ENCODE data around the gene CDK10.

The CDK10 gene

DNA sequence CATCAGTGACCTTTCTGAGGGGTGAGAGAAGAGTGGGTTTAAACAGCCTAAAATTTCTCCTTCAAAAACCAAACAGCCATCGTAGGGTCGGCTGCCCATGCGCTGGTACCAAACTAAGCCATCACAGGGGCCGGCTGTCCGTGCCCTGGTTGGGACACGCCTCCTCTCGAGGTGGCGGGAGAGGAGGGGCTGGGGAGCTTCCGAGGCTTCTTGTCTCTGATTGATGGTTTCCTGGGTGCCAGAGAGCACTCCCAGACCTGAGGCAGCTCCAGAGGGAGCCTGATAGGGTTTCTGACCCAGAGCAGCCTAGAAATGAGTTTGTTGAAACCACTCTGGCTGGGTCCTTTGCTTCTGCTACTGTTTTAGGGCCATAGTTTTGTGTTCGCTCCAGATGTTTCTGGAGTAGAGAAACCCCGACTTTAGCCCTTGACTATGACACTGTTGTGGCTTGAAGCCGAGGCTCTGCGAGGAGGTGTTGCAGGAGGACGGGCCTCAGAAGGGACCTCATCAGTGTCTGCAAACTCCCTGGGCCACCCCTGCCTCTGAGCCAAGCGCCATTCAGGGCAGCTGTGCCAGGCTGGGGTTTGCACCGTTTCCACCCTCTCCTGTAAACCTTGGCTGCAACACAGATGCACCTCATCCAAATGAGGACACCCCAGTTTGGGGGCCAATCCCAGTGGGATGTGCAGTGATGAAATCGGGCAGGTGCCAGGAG lies 41.1 kb downstream of the CDK10 start:
- peaks cover 32 to 44% of the 10 kb centered on the region in 2 donors for H3K36me3 ChIP-seq (ENCODE audit: control insufficient read depth in 2 of 2, insufficient read depth in 2 of 2, low read length in 2 of 2)
- H3K9ac ChIP-seq (ENCODE audit: low read length in 2 of 2): no peak overlapping the region

GRCh38 chr16:89729293-89729692 lies 42.8 kb downstream of the CDK10 start:
- Histone ChIP-seq H3K9ac (ENCODE audit: low read length in 2 of 2) (no peak overlapping the region), H3K27me3 (ENCODE audit: control insufficient read depth in 1 of 2, insufficient read depth in 2 of 2, low read length in 2 of 2) (no peaks in the 10 kb centered on the region), H3K4me3 (ENCODE audit: low read length in 2 of 2) (no peak overlapping the region), H3K9me3 (ENCODE audit: control insufficient read depth in 2 of 2, low read length in 2 of 2) (no peaks in the 10 kb centered on the region), H3K36me3 (ENCODE audit: control insufficient read depth in 2 of 2, insufficient read depth in 2 of 2, low read length in 2 of 2) (peaks cover 43 to 44% of the 10 kb centered on the region in 2 donors), H3K27ac (ENCODE audit: low read length) (no peak overlapping the region), H3K4me1 (ENCODE audit: control insufficient read depth, insufficient read depth, low read length) (peaks cover 2% of the 10 kb centered on the region)

More for the DNA sequence above, 41.1 kb downstream of the CDK10 start:
- no peaks in the 10 kb centered on the region for H3K27me3 ChIP-seq (ENCODE audit: control insufficient read depth in 1 of 2, insufficient read depth in 2 of 2, low read length in 2 of 2)
- no peaks in the 10 kb centered on the region for H3K9me3 ChIP-seq (ENCODE audit: control insufficient read depth in 2 of 2, low read length in 2 of 2)
- H3K27ac ChIP-seq (ENCODE audit: low read length): no peak overlapping the region
- H3K4me1 ChIP-seq (ENCODE audit: control insufficient read depth, insufficient read depth, low read length): peaks cover 19% of the 10 kb centered on the region
- H3K4me3 ChIP-seq (ENCODE audit: low read length in 2 of 2): no peak overlapping the region

DNA sequence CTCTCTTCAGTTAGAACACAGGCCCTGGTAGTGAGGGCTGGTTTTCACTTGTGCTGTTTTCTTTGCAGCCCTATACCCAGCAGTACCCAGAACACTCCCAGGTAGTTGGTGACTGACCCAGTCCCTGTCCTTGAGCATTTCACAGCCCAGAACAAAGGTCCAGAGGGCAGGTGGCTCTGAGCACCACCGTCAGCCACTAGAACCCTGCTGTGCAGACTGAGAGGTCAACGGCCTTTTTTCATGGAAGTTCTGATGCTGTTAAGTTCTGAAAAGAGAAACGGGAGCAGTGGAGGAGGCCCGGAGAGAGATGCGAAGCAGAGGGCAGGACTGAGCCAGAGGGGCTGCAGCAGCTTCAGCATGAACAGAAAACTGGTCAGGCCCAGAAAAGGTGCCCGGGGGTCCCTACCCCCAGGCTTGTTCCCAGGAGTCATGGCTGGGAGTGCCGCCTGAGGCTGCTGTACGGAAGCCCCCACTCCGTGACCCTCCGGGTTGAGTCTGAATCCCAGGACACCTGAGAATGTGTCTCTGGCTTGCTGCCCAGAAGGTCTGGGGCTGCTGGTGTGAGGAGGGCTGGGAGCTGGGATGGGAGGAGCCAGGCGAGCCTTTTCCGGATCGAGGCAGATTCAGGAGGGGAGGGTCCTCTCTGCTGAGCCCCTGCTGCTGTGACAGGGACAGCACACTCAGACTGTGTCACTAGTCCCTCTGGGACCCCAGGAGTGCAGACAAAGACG lies 43.5 kb downstream of the CDK10 start:
- H3K9ac ChIP-seq (ENCODE audit: low read length in 2 of 2): no peak overlapping the region
- H3K36me3 ChIP-seq (ENCODE audit: control insufficient read depth in 2 of 2, insufficient read depth in 2 of 2, low read length in 2 of 2): peaks cover 44 to 48% of the 10 kb centered on the region in 2 donors
- no peak overlapping the region for H3K4me3 ChIP-seq (ENCODE audit: low read length in 2 of 2)
- H3K27ac ChIP-seq (ENCODE audit: low read length): no peak overlapping the region
- no peaks in the 10 kb centered on the region for H3K27me3 ChIP-seq (ENCODE audit: control insufficient read depth in 1 of 2, insufficient read depth in 2 of 2, low read length in 2 of 2)
- no peaks in the 10 kb centered on the region for H3K9me3 ChIP-seq (ENCODE audit: control insufficient read depth in 2 of 2, low read length in 2 of 2)
- H3K4me1 ChIP-seq (ENCODE audit: control insufficient read depth, insufficient read depth, low read length): peaks cover 2% of the 10 kb centered on the region

- Histone ChIP-seq H3K27ac (ENCODE audit: low read length) (no peak overlapping the region), H3K4me3 (ENCODE audit: low read length in 2 of 2) (no peak overlapping the region), H3K9me3 (ENCODE audit: control insufficient read depth in 2 of 2, low read length in 2 of 2) (no peaks in the 10 kb centered on the region), H3K9ac (ENCODE audit: low read length in 2 of 2) (no peak overlapping the region), H3K27me3 (ENCODE audit: control insufficient read depth in 1 of 2, insufficient read depth in 2 of 2, low read length in 2 of 2) (no peaks in the 10 kb centered on the region), H3K4me1 (ENCODE audit: control insufficient read depth, insufficient read depth, low read length) (peaks cover 2% of the 10 kb centered on the region), H3K36me3 (ENCODE audit: control insufficient read depth in 2 of 2, insufficient read depth in 2 of 2, low read length in 2 of 2) (peaks cover 48 to 52% of the 10 kb centered on the region in 2 donors)
Observed at GRCh38 chr16:89730610-89731234, 44.2 kb downstream of the CDK10 start.

DNA sequence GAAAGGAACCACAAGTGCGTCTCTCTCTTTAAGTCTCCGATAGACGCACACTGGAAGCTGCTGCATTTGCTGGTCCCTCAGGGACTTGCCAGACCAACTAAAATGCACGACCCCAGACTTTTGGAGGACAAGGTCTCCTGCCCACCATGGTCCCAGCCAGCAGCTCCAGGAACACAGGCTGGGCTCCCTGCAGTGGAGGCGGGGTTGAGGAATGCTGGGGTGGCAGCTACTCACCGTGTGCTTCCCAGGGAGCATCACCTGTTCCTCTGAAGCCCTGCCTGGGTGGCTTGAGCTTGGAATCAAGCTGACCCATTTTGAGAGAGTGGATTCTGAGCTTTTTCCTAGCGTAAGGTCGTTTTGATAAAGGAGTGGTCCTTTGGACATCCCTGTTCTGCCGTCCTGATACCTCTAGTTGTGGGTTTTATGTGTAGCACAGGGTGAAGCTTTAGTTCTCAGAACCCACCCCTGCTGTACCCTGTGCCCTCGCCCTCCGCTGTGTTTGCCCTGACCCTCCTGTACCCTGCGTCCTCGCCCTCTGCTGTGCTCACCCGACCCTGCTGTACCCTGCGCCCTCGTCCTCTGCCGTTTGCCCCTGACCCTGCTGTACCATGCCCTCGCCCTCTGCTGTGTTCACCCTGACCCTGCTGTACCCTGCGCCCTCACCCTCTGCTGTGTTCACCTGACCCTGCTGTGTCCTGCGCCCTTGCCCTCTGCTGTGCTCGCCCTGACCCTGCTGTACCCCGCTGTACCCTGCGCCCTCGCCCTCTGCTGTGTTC lies 45.8 kb downstream of the CDK10 start:
- no peak overlapping the region for H3K27ac ChIP-seq (ENCODE audit: low read length)
- peaks cover 2% of the 10 kb centered on the region for H3K4me1 ChIP-seq (ENCODE audit: control insufficient read depth, insufficient read depth, low read length)
- no peaks in the 10 kb centered on the region for H3K27me3 ChIP-seq (ENCODE audit: control insufficient read depth in 1 of 2, insufficient read depth in 2 of 2, low read length in 2 of 2)
- peaks cover 55 to 56% of the 10 kb centered on the region in 2 donors for H3K36me3 ChIP-seq (ENCODE audit: control insufficient read depth in 2 of 2, insufficient read depth in 2 of 2, low read length in 2 of 2)
- H3K9ac ChIP-seq (ENCODE audit: low read length in 2 of 2): no peak overlapping the region
- no peaks in the 10 kb centered on the region for H3K9me3 ChIP-seq (ENCODE audit: control insufficient read depth in 2 of 2, low read length in 2 of 2)
- no peak overlapping the region for H3K4me3 ChIP-seq (ENCODE audit: low read length in 2 of 2)

DNA sequence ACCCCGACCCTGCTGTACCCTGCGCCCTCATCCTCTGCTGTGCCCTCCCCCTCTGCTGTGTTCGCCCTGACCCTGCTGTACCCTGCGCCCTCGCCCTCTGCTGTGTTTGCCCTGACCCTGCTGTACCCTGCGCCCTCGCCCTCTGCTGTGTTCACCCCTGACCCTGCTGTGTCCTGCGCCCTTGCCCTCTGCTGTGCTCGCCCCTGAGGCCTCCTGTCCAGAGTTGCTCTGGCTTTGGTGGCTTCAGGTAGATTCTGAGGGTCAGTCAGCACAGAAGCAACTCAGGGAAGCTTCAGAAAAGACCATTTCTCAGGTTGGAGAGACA lies 46.4 kb downstream of the CDK10 start:
- H3K4me3 ChIP-seq (ENCODE audit: low read length in 2 of 2): no peak overlapping the region
- H3K27me3 ChIP-seq (ENCODE audit: control insufficient read depth in 1 of 2, insufficient read depth in 2 of 2, low read length in 2 of 2): no peaks in the 10 kb centered on the region
- H3K4me1 ChIP-seq (ENCODE audit: control insufficient read depth, insufficient read depth, low read length): peaks cover 2% of the 10 kb centered on the region
- H3K9ac ChIP-seq (ENCODE audit: low read length in 2 of 2): no peak overlapping the region
- H3K27ac ChIP-seq (ENCODE audit: low read length): no peak overlapping the region
- H3K9me3 ChIP-seq (ENCODE audit: control insufficient read depth in 2 of 2, low read length in 2 of 2): no peaks in the 10 kb centered on the region
- H3K36me3 ChIP-seq (ENCODE audit: control insufficient read depth in 2 of 2, insufficient read depth in 2 of 2, low read length in 2 of 2): peaks cover 56 to 61% of the 10 kb centered on the region in 2 donors

DNA sequence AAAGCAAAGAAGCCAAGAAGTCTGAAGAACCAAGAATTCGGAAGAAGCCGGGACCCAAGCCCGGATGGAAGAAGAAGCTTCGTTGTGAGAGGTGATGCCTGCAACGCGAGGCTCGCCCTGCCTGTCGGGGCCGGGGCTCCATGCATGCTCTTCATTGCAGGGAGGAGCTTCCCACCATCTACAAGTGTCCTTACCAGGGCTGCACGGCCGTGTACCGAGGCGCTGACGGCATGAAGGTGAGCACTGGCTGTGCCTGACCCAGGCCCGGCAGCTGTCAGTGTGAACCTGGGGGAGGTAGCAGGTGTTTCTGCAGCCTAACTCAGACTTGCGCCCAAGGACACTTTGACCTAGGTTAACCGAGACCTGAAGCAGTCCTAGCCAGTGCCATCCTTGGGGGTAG lies 46.8 kb downstream of the CDK10 start:
- H3K36me3 ChIP-seq (ENCODE audit: control insufficient read depth in 2 of 2, insufficient read depth in 2 of 2, low read length in 2 of 2): peaks cover 59 to 65% of the 10 kb centered on the region in 2 donors

DNA sequence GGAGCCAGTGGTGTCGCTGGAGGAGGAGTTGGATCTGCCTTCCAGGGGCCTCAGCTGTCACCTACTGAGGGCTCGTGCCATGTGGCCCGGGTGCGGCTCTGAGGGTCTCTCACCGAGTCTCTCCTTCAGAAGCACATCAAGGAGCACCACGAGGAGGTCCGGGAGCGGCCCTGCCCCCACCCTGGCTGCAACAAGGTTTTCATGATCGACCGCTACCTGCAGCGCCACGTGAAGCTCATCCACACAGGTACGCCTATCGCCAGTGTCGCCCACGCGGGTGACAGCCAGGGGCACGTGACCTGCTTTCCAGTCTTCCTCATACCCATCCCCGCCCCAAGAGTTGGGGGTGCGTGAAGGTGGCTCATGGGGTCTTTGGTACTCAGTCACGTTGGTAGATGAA lies 47.3 kb downstream of the CDK10 start:
- Histone ChIP-seq H3K27me3 (ENCODE audit: control insufficient read depth in 1 of 2, insufficient read depth in 2 of 2, low read length in 2 of 2) (no peaks in the 10 kb centered on the region), H3K4me1 (ENCODE audit: control insufficient read depth, insufficient read depth, low read length) (peaks cover 2% of the 10 kb centered on the region), H3K36me3 (ENCODE audit: control insufficient read depth in 2 of 2, insufficient read depth in 2 of 2, low read length in 2 of 2) (peaks cover 62 to 68% of the 10 kb centered on the region in 2 donors), H3K9me3 (ENCODE audit: control insufficient read depth in 2 of 2, low read length in 2 of 2) (no peaks in the 10 kb centered on the region), H3K9ac (ENCODE audit: low read length in 2 of 2) (no peak overlapping the region), H3K27ac (ENCODE audit: low read length) (no peak overlapping the region), H3K4me3 (ENCODE audit: low read length in 2 of 2) (no peak overlapping the region)

More for the DNA sequence above, 46.8 kb downstream of the CDK10 start:
- H3K4me1 ChIP-seq (ENCODE audit: control insufficient read depth, insufficient read depth, low read length): peaks cover 2% of the 10 kb centered on the region
- no peak overlapping the region for H3K4me3 ChIP-seq (ENCODE audit: low read length in 2 of 2)
- H3K9me3 ChIP-seq (ENCODE audit: control insufficient read depth in 2 of 2, low read length in 2 of 2): no peaks in the 10 kb centered on the region
- no peaks in the 10 kb centered on the region for H3K27me3 ChIP-seq (ENCODE audit: control insufficient read depth in 1 of 2, insufficient read depth in 2 of 2, low read length in 2 of 2)
- no peak overlapping the region for H3K27ac ChIP-seq (ENCODE audit: low read length)
- H3K9ac ChIP-seq (ENCODE audit: low read length in 2 of 2): no peak overlapping the region

DNA sequence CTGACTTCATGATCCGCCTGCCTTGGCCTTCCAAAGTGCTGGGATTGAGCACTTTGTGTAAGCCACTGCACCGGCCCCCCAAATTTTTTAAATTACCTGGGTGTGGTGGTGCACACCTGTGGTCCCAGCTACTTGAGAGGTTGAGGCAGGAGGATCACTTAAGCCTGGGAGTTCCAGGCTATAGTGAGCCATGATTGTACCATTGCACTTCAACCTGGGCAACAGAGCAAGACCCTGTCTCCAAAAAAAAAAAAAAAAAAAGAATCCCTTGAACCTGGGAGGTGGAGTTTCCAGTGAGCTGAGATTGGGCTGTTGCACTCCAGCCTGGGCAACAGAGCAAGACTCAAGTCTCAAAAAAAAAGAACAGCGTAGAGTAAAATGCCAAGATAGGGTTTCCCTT lies 50.1 kb downstream of the CDK10 start:
- Histone ChIP-seq H3K9ac (ENCODE audit: low read length in 2 of 2) (no peak overlapping the region), H3K27me3 (ENCODE audit: control insufficient read depth in 1 of 2, insufficient read depth in 2 of 2, low read length in 2 of 2) (no peaks in the 10 kb centered on the region), H3K9me3 (ENCODE audit: control insufficient read depth in 2 of 2, low read length in 2 of 2) (no peaks in the 10 kb centered on the region), H3K4me3 (ENCODE audit: low read length in 2 of 2) (no peak overlapping the region), H3K36me3 (ENCODE audit: control insufficient read depth in 2 of 2, insufficient read depth in 2 of 2, low read length in 2 of 2) (peaks cover 61 to 64% of the 10 kb centered on the region in 2 donors), H3K27ac (ENCODE audit: low read length) (no peak overlapping the region), H3K4me1 (ENCODE audit: control insufficient read depth, insufficient read depth, low read length) (no peaks in the 10 kb centered on the region)

- H3K27ac ChIP-seq (ENCODE audit: low read length): no peak overlapping the region
- H3K27me3 ChIP-seq (ENCODE audit: control insufficient read depth in 1 of 2, insufficient read depth in 2 of 2, low read length in 2 of 2): no peaks in the 10 kb centered on the region
- H3K9me3 ChIP-seq (ENCODE audit: control insufficient read depth in 2 of 2, low read length in 2 of 2): no peaks in the 10 kb centered on the region
- H3K4me1 ChIP-seq (ENCODE audit: control insufficient read depth, insufficient read depth, low read length): no peaks in the 10 kb centered on the region
- H3K4me3 ChIP-seq (ENCODE audit: low read length in 2 of 2): no peak overlapping the region
- H3K36me3 ChIP-seq (ENCODE audit: control insufficient read depth in 2 of 2, insufficient read depth in 2 of 2, low read length in 2 of 2): peaks cover 55 to 56% of the 10 kb centered on the region in 2 donors
- no peak overlapping the region for H3K9ac ChIP-seq (ENCODE audit: low read length in 2 of 2)
Observed at GRCh38 chr16:89737341-89738071, 51.0 kb downstream of the CDK10 start.

Measured in stomach smooth muscle (tissue), 2 donors.